ENCODE results near the gene HASPIN.
A peak's percentile ranks its signal among the peaks of the same experiment; 100 is the strongest.

- TF ChIP-seq CTCF (IDR thresholded peaks at IDR 0.05), result peak in 2 of 4 donors; percentile 7 to 48
- TF ChIP-seq POLR2A (IDR thresholded peaks at IDR 0.05), result peak; percentile 34
Measured at GRCh38 chr17:3723556-3724377, at the start of gene HASPIN.

All from right lobe of liver (tissue), 4 donors.